Measurements from ENCODE around the gene SEC62. TPM values are rescaled to one million over a fixed set of nuclear protein-coding genes. Genes with fewer than 3 reads are reported as not detected.

SEC62 gene
- total and polyA plus RNA-seq, 9 of the 15 experiments (the other 6 are each of a cell fraction or from before 2014, with no cell fraction given): 34.5 to 152 (median 51.8) TPM

DNA sequence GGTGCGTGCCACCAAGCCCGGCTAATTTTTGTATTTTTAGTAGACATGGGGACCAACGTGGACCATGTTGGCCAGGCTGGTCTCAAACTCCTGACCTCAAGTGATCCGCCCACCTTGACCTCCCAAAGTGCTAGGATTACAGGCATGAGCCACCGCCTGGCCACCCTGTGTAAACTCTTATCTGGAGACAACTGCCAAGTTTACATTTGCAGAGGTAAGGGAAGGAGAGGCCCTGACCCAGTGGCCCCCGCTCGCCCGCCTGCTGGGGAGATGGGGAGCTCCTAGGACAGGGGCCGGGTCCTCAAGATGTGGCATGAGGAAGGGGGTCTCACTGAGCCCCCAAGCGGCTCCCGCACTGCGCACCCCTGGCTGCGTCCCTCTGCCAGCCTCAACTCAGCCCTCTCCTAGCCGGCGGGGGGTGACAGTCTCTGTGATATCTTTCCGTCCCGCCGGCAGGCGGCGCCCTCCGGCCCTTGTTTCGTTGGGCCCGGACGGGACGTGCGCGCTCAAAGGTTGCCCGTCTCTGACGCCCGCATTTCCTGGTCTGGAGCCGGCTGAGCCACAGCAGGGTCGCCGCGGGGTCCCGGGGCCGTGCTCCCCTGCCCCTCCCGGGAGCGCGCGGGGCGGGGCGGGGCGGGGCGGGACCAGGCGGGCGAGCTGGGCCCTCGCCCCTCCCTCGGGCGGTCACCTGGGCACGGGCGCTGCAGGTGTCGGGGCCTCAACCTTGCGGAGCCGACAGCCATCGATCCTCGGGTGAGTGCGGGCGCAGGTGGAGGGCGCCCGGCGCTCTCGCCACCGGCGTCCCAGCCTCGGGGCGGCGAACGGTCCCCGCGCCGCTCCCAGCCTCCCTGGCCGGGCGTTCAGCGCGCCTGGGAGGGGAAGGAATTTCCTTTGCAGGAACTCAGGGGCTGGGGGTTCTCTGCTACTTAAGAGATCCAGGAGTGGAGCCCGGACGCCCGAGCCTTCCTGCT lies 71.1 kb downstream of the SEC62 start, which contains the start of gene GPR160 (continued):
- TF ChIP-seq CTCFL (IDR thresholded peaks at IDR 0.05; ENCODE audit: borderline replicate concordance, insufficient read depth, low read depth, low read length, poor library complexity, severe bottlenecking) (peak; percentile 69), ZNF75A (CRISPR knock-in tag; IDR thresholded peaks at IDR 0.05) (no peak), BCOR (IDR thresholded peaks at IDR 0.05) (peak; percentile 31; the same call in 1 of the 2 replicates), KLF6 (CRISPR knock-in tag; IDR thresholded peaks at IDR 0.05; ENCODE audit: borderline replicate concordance) (no peak), STAT6 (CRISPR knock-in tag; IDR thresholded peaks at IDR 0.05) (no peak), ZNF79 (CRISPR knock-in tag; IDR thresholded peaks at IDR 0.05; ENCODE audit: low read depth) (no peak), RBM14 (IDR thresholded peaks at IDR 0.05; ENCODE audit: borderline replicate concordance, insufficient read depth, low read depth, low read length) (no peak), ZNF124 (CRISPR knock-in tag; IDR thresholded peaks at IDR 0.05) (no peak), NCOA4 (IDR thresholded peaks at IDR 0.05; ENCODE audit: partially characterized antibody) (no peak), CHD1 (IDR thresholded peaks at IDR 0.05; ENCODE audit: low read length) (no peak), ZNF239 (CRISPR knock-in tag; IDR thresholded peaks at IDR 0.05) (no peak), NUFIP1 (IDR thresholded peaks at IDR 0.05; ENCODE audit: partially characterized antibody) (no peak), ZNF785 (CRISPR knock-in tag; IDR thresholded peaks at IDR 0.05) (no peak), ZBTB49 (CRISPR knock-in tag; IDR thresholded peaks at IDR 0.05; ENCODE audit: borderline replicate concordance) (no peak), ZNF277 (CRISPR knock-in tag; IDR thresholded peaks at IDR 0.05; ENCODE audit: borderline replicate concordance) (no peak)
- TF ChIP-seq, protein P1, sequence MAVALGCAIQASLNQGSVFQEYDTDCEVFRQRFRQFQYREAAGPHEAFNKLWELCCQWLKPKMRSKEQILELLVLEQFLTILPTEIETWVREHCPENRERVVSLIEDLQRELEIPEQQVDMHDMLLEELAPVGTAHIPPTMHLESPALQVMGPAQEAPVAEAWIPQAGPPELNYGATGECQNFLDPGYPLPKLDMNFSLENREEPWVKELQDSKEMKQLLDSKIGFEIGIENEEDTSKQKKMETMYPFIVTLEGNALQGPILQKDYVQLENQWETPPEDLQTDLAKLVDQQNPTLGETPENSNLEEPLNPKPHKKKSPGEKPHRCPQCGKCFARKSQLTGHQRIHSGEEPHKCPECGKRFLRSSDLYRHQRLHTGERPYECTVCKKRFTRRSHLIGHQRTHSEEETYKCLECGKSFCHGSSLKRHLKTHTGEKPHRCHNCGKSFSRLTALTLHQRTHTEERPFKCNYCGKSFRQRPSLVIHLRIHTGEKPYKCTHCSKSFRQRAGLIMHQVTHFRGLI (CRISPR knock-in tag; IDR thresholded peaks at IDR 0.05): no peak
